ENCODE results near the gene ARHGAP25. TPM values are rescaled to one million over a fixed set of nuclear protein-coding genes. Genes with fewer than 3 reads are reported as not detected.
A peak's percentile ranks its signal among the peaks of the same experiment; 100 is the strongest.

The ARHGAP25 gene
- total RNA-seq, 4 donors from 2014 or later: 6.1 to 40.8 (median 11.7) TPM

DNA sequence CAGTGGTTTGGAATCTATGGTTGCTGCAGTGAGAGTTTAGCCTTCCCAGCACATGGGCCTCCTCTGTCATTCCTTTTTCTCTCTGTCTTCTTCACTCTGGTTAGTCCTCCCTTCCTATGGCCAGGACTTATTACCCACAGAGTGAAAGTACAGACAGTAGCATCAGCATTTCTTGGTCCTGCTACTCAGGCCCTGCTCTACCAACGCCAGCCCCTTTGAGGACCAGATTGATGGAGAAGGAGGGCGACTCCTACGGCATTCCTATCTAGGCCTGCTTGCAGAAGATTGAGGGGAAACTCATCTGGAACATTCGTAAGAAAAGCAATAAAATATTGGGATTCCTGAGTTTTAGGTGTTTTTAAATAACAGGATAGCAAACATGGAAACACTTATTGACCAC lies 93.1 kb downstream of the ARHGAP25 start:
- DNase-seq (ENCODE audit: low spot score) (no peak), ATAC-seq (ENCODE audit: low FRiP score) (no peak)
- TF ChIP-seq, protein P1, sequence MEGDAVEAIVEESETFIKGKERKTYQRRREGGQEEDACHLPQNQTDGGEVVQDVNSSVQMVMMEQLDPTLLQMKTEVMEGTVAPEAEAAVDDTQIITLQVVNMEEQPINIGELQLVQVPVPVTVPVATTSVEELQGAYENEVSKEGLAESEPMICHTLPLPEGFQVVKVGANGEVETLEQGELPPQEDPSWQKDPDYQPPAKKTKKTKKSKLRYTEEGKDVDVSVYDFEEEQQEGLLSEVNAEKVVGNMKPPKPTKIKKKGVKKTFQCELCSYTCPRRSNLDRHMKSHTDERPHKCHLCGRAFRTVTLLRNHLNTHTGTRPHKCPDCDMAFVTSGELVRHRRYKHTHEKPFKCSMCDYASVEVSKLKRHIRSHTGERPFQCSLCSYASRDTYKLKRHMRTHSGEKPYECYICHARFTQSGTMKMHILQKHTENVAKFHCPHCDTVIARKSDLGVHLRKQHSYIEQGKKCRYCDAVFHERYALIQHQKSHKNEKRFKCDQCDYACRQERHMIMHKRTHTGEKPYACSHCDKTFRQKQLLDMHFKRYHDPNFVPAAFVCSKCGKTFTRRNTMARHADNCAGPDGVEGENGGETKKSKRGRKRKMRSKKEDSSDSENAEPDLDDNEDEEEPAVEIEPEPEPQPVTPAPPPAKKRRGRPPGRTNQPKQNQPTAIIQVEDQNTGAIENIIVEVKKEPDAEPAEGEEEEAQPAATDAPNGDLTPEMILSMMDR (IDR thresholded peaks at IDR 0.05): no peak

DNA sequence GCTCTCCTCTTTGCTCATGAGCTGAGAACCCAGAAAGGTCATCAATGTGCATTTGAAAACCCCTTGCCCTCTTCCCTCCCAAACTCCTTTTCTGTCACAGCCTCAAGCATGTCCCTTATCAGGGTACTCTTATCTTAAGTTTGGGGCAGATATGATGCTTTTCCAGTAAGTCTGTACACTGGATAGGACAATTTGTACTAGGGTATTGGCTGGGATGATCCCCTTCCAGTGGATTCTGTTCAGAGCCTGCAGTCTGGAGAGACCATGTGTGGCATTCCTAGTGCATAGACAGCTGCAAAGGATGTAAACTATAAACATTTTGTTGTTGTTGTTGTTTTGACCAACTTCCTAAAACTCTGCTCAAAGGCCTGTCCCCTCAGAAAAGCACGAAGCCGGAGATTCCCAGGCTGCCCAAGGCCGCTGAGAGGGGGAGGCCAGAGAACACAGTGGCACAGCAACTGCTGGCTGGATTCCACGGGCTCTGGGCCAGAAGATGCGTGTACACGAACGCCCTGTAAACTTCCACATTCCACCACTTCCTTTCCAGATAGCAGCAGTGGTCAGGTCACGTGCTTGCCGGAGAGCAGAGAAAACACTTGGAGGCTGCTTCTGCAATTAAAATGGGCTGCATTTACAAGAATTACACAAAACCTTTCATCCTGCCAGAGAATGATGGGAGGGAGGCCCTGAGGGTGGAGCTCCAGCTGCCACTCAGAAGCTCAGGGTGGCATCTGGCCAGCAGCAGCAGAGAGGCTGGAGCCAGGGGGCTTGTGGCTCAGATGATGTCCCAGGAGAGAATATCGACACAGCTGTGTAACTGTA lies 94.5 kb downstream of the ARHGAP25 start:
- DNase-seq (ENCODE audit: low spot score) (peak; percentile 96), ATAC-seq (ENCODE audit: low FRiP score) (peak; percentile 88)
- TF ChIP-seq, protein P1 (IDR thresholded peaks at IDR 0.05): no peak

GRCh38 chr2:68829749-68830148 lies 95.1 kb downstream of the ARHGAP25 start:
- TF ChIP-seq, protein P1 (IDR thresholded peaks at IDR 0.05): no peak
- no peak for ATAC-seq (ENCODE audit: low FRiP score)
- DNase-seq (ENCODE audit: low spot score): no peak

DNA sequence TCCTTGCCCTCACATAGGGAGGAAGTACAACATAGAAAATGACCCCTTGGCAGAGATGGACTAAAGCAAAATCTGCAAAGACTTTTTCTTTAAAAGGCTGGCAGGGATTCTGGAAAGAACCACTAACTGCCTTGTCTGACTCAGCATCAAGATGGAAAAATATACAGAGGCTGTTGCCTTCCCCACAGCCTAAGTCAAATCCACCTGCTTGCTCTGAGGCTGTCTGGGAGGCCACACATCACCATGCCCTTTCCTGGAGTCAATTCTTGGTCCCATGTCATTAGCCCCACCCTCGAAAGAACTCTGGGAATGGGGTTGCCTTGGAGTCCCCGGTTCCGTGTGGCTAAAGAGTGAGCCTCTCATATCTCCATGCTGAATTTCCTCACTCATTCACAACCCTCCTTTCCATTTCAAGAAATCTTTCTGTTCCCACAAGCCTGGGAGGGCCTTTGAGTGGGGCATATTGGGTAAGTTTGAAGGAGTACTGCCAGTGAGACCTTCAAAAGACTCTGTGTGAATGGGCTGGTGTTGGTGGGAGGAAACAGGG lies 97.1 kb downstream of the ARHGAP25 start:
- DNase-seq (ENCODE audit: low spot score) (no peak), ATAC-seq (ENCODE audit: low FRiP score) (no peak)
- TF ChIP-seq, protein P1 (IDR thresholded peaks at IDR 0.05): no peak

DNA sequence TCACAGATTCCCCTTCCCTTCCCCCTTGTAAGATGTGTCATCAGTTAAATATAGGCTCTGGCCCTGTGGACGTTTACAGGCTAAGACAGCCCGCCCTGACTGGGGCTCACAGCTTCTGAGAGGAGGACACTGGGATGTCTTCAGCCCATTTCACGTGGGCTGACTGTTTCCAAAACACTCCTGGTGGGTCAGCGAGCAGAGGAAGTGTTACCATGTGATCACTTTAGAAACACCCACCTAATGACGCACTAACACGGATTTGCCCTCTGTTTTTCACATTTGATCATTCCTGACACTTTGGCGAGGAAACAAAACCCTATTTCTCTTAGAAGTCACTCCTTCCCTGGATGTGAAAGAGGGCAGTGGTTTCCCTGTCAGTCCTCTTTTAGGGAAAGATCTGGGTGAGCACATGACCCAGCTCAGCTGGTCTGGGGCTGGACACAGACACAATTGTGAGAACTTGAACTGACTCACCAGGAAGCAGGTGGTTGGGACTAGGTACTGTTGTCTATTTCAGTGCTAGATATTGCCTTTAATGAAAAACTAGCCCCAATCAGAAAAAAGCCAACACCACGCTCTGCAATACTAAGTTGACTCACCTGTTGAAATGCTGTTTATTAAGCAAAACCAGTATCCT lies 97.7 kb downstream of the ARHGAP25 start:
- DNase-seq (ENCODE audit: low spot score): no peak
- TF ChIP-seq, protein P1 (IDR thresholded peaks at IDR 0.05): no peak
- peak; percentile 53 for ATAC-seq (ENCODE audit: low FRiP score)

GRCh38 chr2:68833162-68833561 lies 98.6 kb downstream of the ARHGAP25 start:
- DNase-seq (ENCODE audit: low spot score) (no peak), ATAC-seq (ENCODE audit: low FRiP score) (no peak)
- TF ChIP-seq, protein P1 (IDR thresholded peaks at IDR 0.05): no peak

All from omental fat pad (tissue), 4 donors.